Measurements from ENCODE around the gene EDNRA.

DNA sequence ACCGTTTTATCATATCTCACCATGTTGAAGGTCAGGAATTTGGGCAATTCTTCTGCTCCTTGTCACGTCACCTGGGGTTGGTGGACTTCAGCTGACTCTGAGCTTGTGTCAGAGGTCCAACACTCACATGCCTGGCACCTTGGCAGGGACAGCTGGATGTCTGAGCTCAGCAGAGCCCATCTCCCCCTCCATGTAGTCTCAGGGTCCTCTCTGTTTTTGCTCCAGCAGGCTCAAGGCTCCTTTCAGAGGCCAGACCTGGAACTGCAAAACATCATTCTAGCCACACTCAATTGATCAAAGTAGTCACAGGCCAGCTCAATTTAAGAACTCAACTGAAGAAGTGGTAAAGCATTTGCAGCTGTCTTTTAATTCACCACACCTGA, 45.4 kb downstream of the EDNRA start:
- TF ChIP-seq, protein P1, sequence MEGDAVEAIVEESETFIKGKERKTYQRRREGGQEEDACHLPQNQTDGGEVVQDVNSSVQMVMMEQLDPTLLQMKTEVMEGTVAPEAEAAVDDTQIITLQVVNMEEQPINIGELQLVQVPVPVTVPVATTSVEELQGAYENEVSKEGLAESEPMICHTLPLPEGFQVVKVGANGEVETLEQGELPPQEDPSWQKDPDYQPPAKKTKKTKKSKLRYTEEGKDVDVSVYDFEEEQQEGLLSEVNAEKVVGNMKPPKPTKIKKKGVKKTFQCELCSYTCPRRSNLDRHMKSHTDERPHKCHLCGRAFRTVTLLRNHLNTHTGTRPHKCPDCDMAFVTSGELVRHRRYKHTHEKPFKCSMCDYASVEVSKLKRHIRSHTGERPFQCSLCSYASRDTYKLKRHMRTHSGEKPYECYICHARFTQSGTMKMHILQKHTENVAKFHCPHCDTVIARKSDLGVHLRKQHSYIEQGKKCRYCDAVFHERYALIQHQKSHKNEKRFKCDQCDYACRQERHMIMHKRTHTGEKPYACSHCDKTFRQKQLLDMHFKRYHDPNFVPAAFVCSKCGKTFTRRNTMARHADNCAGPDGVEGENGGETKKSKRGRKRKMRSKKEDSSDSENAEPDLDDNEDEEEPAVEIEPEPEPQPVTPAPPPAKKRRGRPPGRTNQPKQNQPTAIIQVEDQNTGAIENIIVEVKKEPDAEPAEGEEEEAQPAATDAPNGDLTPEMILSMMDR (IDR thresholded peaks at IDR 0.05), result no peak
- no peak for TF ChIP-seq TCF7L2 (IDR thresholded peaks at IDR 0.05; ENCODE audit: low read depth, low read length)
